ENCODE measurements around the gene MYO18A. TPM values are rescaled to one million over a fixed set of nuclear protein-coding genes. Genes with fewer than 3 reads are reported as not detected.
A peak's percentile ranks its signal among the peaks of the same experiment; 100 is the strongest.
"Not testable (repeated sequence)": the region's sequence is repeated elsewhere in the genome, so short reads cannot be mapped to it uniquely, and the experiment has no call there.

Gene MYO18A
- total RNA-seq, 2 donors from 2014 or later: 106 to 332 TPM

- DNase-seq (ENCODE audit: low spot score): no peak
- Histone ChIP-seq H3K9me3 (no peaks in the 10 kb centered on the region), H3K4me3 (peak overlapping the region; percentile 87), H3K36me3 (no peaks in the 10 kb centered on the region), H3K27me3 (replicated peaks; ENCODE audit: insufficient read depth) (no peaks in the 10 kb centered on the region), H3K27ac (peak overlapping the region; percentile 44 to 72), H3K4me1 (ENCODE audit: control insufficient read depth in 1 of 2, low read depth in 2 of 2) (peaks cover 16 to 32% of the 10 kb centered on the region in 2 donors)
- ATAC-seq (ENCODE audit: insufficient number of reproducible peaks, low FRiP score, low read depth): no peak
- TF ChIP-seq CTCF (IDR thresholded peaks at IDR 0.05): no peak
Observed at GRCh38 chr17:29149431-29150064, 30.6 kb downstream of the MYO18A start.

GRCh38 chr17:29148790-29149430, 31.3 kb downstream of the MYO18A start:
- Histone ChIP-seq H3K9me3 (no peaks in the 10 kb centered on the region), H3K27ac (peak overlapping the region; percentile 72 to 87), H3K27me3 (replicated peaks; ENCODE audit: insufficient read depth) (no peaks in the 10 kb centered on the region), H3K4me3 (peak overlapping the region; percentile 87), H3K36me3 (no peaks in the 10 kb centered on the region), H3K4me1 (ENCODE audit: control insufficient read depth in 1 of 2, low read depth in 2 of 2) (peaks cover 10 to 26% of the 10 kb centered on the region in 2 donors)
- peak; percentile 93 for ATAC-seq (ENCODE audit: insufficient number of reproducible peaks, low FRiP score, low read depth)
- peak; percentile 96 for TF ChIP-seq CTCF (IDR thresholded peaks at IDR 0.05)
- peak; percentile 67 for DNase-seq (ENCODE audit: low spot score)

- ATAC-seq (ENCODE audit: insufficient number of reproducible peaks, low FRiP score, low read depth) (no peak), DNase-seq (ENCODE audit: low spot score) (no peak)
- Histone ChIP-seq H3K27ac (peak overlapping the region; percentile 72 to 87), H3K27me3 (replicated peaks; ENCODE audit: insufficient read depth) (no peaks in the 10 kb centered on the region), H3K4me1 (ENCODE audit: control insufficient read depth in 1 of 2, low read depth in 2 of 2) (peaks cover 10 to 22% of the 10 kb centered on the region in 2 donors), H3K9me3 (no peaks in the 10 kb centered on the region), H3K4me3 (peak overlapping the region; percentile 87), H3K36me3 (no peaks in the 10 kb centered on the region)
- no peak for TF ChIP-seq CTCF (IDR thresholded peaks at IDR 0.05)
Observed at GRCh38 chr17:29148257-29148789, 31.9 kb downstream of the MYO18A start.

- Histone ChIP-seq H3K27me3 (replicated peaks; ENCODE audit: insufficient read depth) (no peaks in the 10 kb centered on the region), H3K4me1 (ENCODE audit: control insufficient read depth in 1 of 2, low read depth in 2 of 2) (peaks cover 10 to 22% of the 10 kb centered on the region in 2 donors), H3K36me3 (no peaks in the 10 kb centered on the region), H3K4me3 (no peak overlapping the region), H3K27ac (no peak overlapping the region), H3K9me3 (no peaks in the 10 kb centered on the region)
- no peak for TF ChIP-seq CTCF (IDR thresholded peaks at IDR 0.05)
- DNase-seq (ENCODE audit: low spot score) (no peak), ATAC-seq (ENCODE audit: insufficient number of reproducible peaks, low FRiP score, low read depth) (no peak)
Observed at GRCh38 chr17:29147682-29148081, 32.5 kb downstream of the MYO18A start.

GRCh38 chr17:29147228-29147627, 33.0 kb downstream of the MYO18A start:
- peaks cover 10 to 25% of the 10 kb centered on the region in 2 donors for H3K4me1 ChIP-seq (ENCODE audit: control insufficient read depth in 1 of 2, low read depth in 2 of 2)
- not testable (repeated sequence) for H3K27me3 ChIP-seq (replicated peaks; ENCODE audit: insufficient read depth); H3K9me3 ChIP-seq; DNase-seq (ENCODE audit: low spot score); ATAC-seq (ENCODE audit: insufficient number of reproducible peaks, low FRiP score, low read depth); H3K27ac ChIP-seq; H3K36me3 ChIP-seq; H3K4me3 ChIP-seq

Measured in thoracic aorta (tissue), 2 donors.